Measurements from ENCODE around the gene ZC3H7B.
"Not testable (repeated sequence)": the region's sequence is repeated elsewhere in the genome, so short reads cannot be mapped to it uniquely, and the experiment has no call there.

The ZC3H7B gene, protein sequence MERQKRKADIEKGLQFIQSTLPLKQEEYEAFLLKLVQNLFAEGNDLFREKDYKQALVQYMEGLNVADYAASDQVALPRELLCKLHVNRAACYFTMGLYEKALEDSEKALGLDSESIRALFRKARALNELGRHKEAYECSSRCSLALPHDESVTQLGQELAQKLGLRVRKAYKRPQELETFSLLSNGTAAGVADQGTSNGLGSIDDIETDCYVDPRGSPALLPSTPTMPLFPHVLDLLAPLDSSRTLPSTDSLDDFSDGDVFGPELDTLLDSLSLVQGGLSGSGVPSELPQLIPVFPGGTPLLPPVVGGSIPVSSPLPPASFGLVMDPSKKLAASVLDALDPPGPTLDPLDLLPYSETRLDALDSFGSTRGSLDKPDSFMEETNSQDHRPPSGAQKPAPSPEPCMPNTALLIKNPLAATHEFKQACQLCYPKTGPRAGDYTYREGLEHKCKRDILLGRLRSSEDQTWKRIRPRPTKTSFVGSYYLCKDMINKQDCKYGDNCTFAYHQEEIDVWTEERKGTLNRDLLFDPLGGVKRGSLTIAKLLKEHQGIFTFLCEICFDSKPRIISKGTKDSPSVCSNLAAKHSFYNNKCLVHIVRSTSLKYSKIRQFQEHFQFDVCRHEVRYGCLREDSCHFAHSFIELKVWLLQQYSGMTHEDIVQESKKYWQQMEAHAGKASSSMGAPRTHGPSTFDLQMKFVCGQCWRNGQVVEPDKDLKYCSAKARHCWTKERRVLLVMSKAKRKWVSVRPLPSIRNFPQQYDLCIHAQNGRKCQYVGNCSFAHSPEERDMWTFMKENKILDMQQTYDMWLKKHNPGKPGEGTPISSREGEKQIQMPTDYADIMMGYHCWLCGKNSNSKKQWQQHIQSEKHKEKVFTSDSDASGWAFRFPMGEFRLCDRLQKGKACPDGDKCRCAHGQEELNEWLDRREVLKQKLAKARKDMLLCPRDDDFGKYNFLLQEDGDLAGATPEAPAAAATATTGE

DNA sequence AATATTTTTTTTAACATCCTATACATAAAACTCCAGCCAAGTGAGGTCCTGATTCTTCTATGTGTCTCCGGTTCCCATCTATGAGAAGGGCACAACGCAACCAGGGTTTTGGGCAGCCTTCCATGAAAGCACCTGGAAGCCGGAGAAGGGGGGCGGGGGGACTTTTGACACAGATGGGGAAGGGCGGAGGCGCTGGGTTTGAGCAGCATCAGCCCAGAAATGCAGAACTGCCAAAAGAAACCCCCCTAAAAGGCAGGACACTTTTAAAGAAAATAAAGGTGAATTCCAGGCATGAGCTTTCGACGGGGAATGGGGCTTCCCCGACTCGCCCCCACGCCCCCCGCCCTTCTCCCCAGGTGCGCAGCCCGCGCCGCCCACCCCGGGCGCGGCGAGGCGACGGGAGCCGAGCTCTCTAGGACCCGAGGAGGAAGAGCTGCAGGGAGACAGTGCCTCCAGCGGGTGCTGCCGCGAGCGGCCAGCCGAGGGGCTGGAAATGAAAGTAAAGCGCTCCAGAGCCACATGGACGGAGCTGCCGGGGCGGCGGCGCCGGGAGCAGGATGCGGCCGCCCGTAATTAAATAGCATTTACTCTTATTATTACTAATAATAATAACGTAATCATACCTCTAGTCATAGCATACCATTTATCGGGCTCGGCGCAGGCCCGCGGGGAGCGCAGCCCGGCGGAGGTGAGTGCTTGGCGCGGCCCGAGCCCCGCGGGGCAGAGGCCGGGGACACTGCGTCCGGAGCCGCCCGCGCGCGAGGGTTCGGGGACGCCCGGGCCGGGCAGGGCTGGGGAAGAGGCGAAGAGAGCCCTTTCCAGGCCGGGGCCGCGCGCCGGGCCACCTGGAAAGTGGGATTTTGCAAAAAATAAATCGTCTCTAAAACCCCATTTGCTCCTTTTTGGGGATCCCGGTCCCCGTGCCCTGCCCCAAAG lies at the start of gene ZC3H7B:
Gene ZC3H7B (plus strand): TSS at position 441 of the 936 bp plus-strand sequence. CDS start 19,136 bp downstream, outside the sequence.
- DNase-seq (ENCODE audit: low read depth), result peak; percentile 80

DNA sequence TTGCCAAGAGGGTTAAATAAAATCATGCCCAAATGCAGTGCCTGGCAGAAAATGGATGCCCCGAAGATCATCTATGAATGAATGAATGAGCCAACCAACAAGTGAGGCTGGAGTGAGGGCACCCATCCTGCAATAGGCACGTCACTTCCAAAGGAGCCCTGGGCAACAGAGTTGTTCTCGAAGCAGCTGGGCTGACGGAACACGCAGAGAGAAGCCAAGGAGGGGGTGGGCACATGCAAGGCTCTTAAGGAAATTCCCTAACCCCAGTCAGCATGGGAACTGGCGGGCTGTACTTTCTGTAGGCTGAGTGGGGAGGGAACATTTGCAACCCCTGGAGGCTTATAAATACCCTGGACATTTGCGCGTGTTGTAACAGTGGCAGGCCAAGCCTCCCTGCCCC lies 49.0 kb upstream of the ZC3H7B start:
- no peak for DNase-seq (ENCODE audit: low read depth)

DNA sequence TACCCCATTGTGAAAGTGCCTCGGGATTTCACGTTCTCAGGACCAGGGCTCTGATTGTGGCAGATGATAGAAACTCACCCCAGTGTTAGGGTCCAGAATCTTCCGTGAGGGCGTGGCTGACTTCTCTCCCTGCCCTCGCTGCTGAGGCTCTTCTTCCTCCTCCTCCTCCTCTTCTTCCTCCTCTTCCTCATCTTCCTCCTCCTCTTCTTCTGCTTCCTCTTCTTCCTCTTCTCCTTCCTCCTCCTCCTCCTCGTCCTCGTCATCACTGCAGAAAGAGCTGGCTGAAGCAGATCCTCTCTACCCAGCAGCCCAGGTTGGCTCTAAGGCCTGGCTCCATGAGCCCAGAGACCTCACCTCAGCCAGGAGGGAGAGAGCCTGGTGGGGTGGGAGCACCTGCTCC lies 47.1 kb upstream of the ZC3H7B start:
- DNase-seq (ENCODE audit: low read depth), result no peak

DNA sequence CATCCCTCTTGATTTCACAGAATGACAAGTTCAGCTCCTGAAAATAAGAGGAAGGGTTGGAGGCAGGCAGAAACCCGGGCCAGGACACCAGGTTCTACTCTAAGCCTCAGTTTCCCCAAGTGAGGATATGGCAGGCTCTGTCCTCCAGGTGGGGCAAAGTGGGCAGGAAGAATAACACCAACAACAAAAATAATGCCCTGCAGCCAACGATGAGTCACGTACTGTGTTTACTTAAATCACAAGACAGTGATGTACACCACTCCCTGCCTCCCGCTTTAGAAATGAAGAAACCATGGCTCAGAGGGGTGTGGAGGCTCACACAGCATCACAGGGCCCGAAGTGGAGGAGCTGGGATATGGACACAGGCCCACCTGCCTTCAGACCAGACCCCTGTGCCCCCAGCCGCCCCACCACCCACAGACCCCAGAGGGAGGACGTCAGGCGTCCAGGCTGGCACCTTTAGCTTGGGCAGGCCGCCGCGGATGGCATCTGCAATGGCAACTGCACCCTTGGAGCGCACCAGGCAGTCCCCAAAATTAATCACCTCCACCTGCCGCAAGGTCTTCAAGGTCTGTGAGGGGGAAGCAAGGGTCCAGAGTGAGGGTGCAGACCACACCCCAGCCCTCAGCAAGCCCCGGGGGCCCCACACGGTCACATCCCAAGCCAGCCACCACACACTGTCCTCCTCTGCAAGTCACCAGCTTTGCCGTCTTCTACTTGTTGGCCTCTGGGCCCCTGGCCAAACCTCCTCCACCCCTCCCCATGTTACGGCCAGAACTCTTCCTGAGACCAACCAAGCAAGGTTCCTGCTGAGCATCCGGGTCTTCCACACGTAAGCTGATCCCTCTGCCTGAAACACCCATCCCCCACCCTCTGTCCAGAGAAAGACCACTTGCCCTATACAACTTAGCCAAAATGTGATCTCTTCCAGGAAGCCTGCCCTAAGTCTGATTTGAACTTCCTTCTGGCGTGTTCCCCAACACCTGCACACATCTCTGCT lies 44.8 kb upstream of the ZC3H7B start:
- no peak for DNase-seq (ENCODE audit: low read depth)

DNA sequence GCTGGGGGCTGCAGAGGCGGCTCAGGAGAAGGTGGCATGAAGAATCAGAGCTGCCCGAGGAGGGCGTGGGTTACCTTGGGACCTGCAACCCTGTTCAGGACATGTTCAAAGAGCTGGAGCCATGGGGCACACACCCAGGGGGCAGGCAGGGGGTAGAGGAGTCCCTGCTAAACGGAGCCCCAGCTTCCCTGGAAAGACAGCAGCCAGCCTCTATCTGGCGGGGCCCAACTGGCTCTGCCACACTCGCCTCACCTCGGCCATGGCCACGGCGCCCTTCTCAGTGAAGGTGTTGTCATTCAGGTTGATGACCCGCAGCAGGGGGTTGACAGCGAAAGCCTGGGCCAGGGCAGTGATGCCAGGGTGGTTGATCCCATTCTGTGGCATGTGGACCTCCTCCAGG lies 43.6 kb upstream of the ZC3H7B start:
- DNase-seq (ENCODE audit: low read depth), result no peak

DNA sequence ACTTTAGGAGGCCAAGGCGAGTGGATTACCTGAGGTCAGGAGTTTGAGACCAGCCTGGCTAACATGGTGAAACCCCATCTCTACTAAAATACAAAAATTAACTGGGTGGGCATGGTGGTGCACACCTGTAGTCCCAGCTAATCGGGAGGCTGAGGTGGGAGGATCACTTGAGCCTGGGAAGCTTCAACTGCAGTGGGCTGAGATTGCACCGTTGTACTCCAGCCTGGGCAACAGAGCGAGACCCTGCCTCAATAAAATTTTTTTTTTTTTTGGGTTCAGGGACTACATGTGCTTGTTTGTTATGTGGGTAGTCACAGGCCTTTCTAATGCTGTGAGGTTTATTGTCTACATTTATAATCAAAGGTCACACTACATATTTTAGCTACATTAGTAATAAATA lies 41.6 kb upstream of the ZC3H7B start:
- not testable (repeated sequence) for DNase-seq (ENCODE audit: low read depth)

DNA sequence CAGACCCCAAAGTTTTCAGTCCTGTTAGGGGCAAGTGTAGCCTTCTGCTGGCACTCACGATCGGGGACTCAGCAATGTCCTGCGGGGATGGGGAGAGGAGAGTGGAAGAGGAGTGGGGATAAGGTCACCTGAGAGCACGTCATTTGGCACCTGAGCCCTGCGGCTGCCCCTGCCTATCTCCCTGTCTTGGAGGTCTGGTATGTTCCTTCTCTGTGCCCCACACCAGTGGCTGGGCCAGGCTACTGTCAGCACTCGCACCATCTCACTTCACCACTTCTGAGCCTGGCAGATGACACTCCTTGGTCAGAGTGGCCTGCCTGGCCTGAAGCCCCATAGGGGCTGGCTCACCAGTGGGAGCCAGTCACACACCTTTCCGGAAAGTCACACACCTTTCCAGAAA lies 40.5 kb upstream of the ZC3H7B start:
- no peak for DNase-seq (ENCODE audit: low read depth)

DNA sequence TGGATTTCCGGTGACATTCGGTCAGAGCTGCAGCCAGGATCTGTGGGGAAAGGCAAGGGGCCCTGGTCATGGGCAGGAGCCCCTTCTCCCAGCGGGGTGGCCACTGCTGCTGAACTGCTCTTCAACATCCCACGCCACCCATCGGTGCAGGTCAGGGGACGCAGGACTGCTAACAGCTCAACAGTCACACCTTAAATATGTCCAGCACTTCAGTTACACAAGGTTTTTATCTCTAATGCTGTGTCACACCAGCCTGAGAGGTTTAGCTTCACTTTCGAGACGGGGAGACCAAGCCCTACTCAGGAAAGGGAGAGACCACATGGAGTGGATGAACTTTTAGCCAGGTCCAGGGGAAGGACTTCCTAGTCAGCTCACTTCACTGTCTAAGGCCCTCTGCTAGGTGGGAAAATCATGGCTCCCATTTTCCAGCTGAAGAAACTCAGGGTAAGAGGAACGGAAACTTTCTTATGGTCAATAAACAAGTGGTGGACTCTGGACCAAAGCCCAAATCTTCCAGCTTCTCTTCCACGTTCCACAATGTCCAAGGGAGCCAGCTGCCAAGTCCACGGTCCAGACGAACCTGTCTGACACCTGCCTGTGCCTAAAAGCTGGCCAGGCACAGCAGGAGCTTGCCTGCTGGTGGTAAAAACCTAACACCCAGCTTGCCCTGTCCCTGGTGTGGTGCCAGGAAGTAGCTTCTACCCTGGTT lies 39.6 kb upstream of the ZC3H7B start:
- no peak for DNase-seq (ENCODE audit: low read depth)

DNA sequence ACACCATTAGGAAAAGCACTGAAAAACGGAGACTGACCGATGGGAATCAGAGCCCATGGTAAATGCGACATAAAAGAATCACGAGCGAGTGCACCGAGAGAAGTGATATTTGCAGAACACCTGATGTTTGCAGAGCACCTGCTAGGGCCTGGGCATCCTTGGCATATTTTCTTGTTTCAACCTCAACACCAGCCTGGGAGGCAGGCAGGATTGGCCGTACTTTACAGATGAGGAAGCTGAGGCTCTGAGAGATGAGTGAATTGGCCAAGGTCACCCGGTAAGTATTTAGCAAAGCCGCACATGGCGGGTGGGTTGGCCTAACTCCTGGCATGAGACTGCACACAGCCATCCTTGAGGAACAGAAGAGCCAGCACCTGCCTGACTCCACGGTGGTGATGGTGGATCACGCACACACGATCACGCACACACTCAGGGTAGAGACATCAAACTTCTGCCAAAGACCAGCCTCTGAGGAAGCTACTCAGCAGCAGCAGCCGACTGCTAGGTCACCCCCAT lies 39.0 kb upstream of the ZC3H7B start:
- no peak for DNase-seq (ENCODE audit: low read depth)

DNA sequence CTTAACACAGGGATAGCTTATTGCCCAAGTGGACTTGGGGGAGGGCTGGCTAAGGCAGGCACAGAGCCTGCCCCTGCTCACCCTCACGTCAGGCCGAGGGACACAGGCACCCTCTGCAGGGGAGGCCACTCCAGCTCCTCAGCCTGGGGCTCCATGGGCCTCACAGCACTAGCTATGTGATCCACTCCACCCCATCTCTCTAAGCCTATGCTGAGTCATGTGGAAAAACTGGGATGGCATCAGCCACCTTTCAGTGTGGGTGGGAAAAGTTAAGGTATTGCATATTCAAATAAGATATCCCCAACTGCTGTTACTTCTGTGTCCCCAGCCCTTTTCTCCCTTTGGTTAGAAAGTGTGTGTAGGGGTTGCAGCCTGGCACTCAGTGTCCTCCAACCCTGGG lies 37.6 kb upstream of the ZC3H7B start:
- no peak for DNase-seq (ENCODE audit: low read depth)

DNA sequence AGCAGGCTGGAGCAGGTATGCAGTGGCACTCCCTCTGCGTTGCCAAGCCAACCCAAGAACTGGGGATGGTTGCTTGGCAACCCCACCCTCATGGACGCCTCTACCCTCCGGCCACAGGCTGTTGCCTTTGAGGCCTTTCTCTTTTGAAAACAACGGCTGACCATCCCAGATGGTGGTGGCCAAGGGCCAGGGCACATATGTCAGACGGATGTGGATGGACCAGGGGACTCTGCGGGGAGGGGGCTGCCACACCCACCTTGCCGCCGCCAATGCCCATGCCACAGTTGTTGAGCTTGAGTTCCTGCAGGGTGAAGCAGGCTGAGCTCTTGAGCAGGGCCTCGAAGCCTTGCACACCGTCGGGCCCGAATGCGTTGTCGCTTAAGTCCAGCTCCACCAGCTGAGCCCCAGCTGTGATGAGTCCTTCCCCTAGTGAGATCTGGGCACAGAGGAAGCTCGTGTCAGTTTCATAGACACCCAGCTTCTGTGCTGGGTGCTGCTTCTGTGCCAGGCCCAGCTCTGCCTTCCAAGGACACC lies 36.9 kb upstream of the ZC3H7B start:
- DNase-seq (ENCODE audit: low read depth), result no peak

DNA sequence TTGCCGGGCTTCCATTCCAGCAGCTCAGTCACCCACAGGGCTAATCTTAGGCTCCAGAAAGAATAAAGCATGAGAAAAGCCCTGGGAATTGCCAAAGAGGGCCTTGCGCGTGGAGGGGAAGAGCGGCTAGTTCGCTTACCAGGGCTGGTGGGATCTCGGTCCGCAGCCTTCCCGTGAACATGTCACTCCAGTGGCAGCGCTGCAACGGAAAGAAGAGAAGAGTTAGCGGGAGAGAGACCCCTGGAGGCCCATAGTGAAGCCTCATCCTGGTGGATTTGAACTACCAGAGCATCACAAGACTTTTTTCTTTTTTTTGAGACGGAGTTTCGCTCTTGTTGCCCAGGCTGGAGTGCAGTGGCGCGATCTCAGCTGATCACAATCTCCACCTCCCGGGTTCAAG lies 33.4 kb upstream of the ZC3H7B start:
- DNase-seq (ENCODE audit: low read depth), result no peak

DNA sequence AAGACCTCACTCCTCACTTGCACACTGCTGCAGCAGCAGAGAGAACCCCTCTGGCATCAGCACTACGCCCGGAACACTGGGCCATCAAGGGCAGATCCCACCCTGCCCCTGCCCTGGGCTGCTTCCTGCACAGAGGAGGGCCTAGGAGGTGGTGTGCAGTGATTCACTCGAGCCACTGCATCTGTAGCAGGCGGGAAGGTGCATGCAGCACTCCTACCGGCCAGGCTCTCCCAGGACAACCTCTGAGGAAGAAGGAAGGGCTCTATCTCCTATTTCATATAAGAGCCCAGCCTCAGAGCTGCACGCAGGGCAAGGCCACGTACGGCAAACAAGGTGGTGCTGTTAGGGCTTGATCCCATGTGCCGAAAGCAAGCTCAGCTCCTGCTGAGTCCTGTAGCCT lies 29.5 kb upstream of the ZC3H7B start:
- no peak for DNase-seq (ENCODE audit: low read depth)

DNA sequence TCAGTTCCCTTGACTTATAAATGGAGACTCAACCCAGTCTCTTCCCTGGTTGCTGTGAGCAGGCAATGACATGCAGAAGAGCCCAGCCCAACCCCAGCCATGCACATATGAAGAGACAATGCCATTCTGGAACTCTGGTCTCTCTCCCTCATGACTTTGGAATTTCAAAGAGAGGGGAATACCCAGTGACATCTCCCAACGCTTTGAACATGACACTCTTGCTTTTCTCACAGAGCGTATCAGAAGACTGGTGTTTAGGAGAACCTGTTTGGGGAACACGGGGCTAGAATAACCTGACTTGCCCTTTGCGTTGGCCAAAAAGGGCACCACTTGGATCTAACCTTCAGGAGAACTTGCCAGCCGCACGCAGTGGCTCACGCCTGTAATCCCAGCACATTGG lies 28.2 kb upstream of the ZC3H7B start:
- DNase-seq (ENCODE audit: low read depth), result no peak

DNA sequence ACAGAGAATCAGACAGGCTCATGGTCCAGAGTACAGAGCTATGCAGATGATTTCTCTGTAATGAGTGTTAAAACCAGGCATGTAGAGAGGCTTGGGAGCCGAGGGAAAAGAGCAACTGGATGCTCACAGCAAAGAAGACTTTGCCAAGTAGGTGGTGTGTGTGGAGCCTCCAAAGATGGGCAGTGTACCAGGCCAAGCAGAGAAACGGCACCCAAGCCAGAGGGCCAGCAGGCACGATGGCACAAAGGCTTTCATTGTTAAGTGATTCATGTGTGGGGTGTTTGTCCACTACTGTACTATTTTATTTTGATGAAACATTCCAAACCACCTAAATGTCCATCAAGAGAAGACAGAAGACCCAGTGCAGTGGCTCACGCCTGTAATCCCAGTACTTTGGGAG lies 26.5 kb upstream of the ZC3H7B start:
- DNase-seq (ENCODE audit: low read depth), result no peak

DNA sequence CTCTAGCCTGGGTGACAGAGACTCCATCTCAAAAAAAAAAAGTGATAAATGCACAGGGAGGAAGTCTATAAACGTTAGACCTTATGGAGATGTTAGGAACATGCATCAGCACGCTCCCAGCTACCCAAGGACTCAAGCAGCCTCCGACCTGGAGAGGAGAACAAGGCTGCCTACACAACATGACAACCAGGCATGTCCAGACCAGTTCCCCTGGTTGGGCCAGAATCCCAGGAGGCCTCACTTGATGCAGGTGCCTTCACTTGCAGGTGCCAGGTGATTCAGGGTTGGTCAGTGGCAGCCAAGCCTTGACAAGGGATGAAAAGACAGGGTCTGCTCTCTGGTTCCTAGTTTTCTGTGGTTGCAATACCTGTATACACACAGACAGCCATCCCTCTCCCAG lies 21.3 kb upstream of the ZC3H7B start:
- no peak for DNase-seq (ENCODE audit: low read depth)

DNA sequence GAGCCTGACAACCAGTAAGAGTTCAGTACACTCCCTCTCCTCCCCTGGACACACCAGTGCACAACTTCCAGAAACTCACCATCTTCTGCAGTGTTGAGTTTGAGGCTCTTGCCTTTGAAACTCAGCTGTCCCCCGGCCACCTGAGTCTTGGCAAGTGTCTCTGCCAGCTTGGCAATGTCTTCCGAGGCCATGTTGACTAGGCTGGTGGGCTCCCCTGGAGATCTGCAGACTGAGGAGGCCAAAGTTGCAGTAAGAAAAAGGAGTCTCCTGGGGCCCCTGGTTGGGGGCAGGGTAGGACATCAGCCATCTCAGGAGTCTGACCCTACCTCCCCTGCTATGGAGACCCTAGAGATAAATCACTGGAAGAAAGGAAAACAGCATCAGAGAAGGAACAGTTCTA lies 20.5 kb upstream of the ZC3H7B start:
- no peak for DNase-seq (ENCODE audit: low read depth)

DNA sequence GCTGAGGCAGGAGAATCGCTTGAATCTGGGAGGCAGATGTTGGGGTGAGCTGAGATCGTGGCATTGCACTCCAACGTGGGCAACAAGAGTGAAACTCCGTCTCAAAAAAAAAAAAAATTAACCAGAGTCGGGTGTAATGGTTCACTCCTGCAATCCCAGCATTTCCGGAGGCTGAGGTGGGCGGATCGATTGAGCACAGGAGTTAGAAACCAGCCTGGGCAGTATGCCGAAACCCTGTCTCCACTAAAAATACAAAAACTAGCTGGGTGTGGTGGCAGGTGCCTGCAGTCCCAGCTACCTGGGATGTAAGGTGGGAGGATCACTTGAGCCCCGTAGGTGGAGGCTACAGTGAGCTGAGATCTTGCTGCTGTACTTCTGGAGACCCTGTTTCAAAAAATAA lies 16.9 kb upstream of the ZC3H7B start:
- DNase-seq (ENCODE audit: low read depth), result no peak

DNA sequence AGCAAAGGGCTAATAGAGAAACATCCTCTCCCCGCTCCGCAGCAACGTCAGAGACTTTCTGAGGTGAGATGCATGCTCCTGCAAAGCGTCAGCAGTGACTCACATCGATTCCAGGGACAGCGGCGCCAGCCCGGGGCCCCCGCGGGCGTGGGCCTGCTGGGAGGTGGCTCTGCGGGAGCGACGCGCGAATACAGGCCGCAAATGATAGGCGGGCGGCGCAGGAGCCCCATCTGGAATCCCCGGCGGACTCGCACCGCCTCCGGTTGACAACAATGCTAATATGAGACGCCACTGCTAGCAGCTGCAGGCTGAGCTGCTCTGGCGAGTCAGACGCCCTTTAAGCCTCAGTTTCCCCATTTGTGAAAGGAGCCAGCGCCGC lies 15.9 kb upstream of the ZC3H7B start:
- DNase-seq (ENCODE audit: low read depth), result peak; percentile 88

All from T-helper 22 cell (primary cell).